Spleen (tissue), 7 donors: ENCODE data around the gene MTMR6.

Experiments used
- POLR2A ChIP-seq, 3 donors: fragments of 450-650 bp; IDR thresholded peaks; one replicate each; pipeline ENCODE4 v1.5.1; 2017; ENCODE audit warnings: antibody characterized with exemption in 3 of 3, mild to moderate bottlenecking in 1 of 3
- POLR2AphosphoS5 ChIP-seq, 3 donors: sonication (generic); formaldehyde crosslinking; IDR thresholded peaks; one replicate each; pipeline ENCODE4 v1.5.1; 2017; ENCODE audit warnings: antibody characterized with exemption in 3 of 3
- TF ChIP-seq, protein P1 (sequence below), 11 experiments: fragments of 200-600 bp in 7 of 11; fragments of 450-650 bp in 4 of 11; sonication (generic) in 4 of 11; IDR thresholded peaks in 8 of 11; conservative IDR thresholded peaks in 3 of 11; 1 replicate in 7 of 11; 2 replicates in 4 of 11; pipeline versions ENCODE4 v1.4.0 to v1.8.0; 2016 to 2021; ENCODE audit warnings: antibody characterized with exemption in 11 of 11, inconsistent platforms in 4 of 11, mild to moderate bottlenecking in 1 of 11
- donor health status: DM: no; HTN: no; CAD: no; lungs with moderate emphysema.
- donor health status: DM: no; HTN: no; CAD: no.
- donor health status: DM: no; HTN: no; CAD: no.

DNA sequence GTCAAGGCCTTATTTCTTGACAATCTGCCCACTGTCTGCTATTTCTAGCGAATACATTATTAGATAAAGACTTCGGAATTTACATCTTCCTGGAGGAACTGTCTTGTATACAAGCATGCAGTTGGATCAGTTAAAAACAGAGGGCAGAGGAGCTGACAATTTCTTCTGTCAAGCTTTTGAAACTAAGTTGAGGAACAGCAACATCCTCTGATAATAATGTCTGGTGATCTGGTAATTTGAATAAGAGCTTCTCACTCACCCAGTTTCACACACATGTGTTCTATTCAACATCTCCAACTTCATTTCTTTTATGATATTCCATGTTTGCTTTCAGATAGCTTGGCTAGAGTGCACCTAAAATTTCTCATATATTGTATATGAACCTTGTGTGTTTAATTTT lies 50.2 kb downstream of the MTMR6 start:
- TF ChIP-seq, protein P1, sequence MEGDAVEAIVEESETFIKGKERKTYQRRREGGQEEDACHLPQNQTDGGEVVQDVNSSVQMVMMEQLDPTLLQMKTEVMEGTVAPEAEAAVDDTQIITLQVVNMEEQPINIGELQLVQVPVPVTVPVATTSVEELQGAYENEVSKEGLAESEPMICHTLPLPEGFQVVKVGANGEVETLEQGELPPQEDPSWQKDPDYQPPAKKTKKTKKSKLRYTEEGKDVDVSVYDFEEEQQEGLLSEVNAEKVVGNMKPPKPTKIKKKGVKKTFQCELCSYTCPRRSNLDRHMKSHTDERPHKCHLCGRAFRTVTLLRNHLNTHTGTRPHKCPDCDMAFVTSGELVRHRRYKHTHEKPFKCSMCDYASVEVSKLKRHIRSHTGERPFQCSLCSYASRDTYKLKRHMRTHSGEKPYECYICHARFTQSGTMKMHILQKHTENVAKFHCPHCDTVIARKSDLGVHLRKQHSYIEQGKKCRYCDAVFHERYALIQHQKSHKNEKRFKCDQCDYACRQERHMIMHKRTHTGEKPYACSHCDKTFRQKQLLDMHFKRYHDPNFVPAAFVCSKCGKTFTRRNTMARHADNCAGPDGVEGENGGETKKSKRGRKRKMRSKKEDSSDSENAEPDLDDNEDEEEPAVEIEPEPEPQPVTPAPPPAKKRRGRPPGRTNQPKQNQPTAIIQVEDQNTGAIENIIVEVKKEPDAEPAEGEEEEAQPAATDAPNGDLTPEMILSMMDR (IDR thresholded peaks at IDR 0.05 in 8 of 11, conservative IDR thresholded peaks at IDR 0.05 in 3 of 11), result no peak
- TF ChIP-seq POLR2A (IDR thresholded peaks at IDR 0.05) (no peak), POLR2AphosphoS5 (IDR thresholded peaks at IDR 0.05) (no peak)
